GM21786 (cell line): ENCODE data around the gene PLXNA4.

Experiments
- ATAC-seq: cut with Tn5 transposase; IDR thresholded peaks from one replicate; pipeline ENCODE4 v1.9.1; 2021; ENCODE audit not compliant: unreplicated experiment

PLXNA4 gene

DNA sequence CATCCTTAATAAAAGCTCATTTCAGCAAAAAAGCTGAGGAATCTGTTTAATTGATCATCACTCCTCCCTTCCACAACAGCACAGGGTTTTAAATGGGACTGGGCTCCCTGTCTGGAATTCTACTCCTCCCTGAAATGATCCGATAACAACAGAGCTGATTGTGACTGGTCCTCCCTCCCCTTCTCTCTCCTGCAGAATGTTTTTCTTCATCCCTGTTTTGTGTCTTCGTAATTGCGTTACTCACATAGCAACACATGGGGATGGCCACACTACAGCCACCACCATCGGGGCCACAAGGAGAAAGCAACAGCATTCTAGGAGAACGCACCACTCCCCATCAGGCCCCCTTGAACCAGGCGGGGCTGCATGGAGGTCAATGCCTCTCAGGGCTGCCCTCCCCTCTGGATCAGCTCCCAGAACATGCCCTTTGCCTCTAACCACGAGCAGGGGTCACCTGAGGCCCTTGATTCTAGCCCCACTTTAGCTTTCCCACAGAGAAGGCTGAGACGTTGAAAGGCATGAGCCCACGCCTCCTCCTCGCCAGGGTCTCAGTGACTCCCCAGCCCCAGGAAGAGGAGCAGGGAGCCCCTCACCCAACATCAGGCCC is 152.6 kb downstream of the PLXNA4 start:
- no peak for ATAC-seq

DNA sequence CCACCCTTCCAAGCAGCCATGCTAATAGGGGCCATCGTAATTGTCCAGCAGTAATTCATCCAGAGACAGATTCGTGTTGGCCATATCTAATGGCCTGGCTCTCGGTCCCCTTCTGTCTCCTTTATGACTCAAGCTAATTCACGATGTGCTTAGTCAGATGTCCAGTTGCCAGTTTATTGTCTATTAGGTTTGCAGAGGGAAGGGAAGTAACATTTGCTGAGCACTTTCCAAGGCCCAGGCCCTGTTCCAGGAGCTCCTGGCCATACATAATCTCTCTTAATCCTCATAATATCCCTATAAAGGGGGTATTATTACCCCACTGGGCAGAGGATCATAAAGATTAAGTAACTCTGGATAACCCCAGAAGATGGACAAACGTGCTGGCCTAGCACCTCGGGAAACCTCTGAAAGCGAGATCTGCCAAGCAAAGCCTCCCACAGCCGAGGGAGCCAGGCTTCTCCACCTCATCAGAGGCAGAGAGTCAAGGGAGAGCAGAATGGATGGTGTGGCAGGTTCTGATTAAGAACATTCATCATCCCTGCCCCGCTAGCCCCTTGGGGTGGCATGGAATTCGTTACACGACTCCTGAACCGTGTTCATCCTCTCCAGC is 153.7 kb downstream of the PLXNA4 start:
- no peak for ATAC-seq

DNA sequence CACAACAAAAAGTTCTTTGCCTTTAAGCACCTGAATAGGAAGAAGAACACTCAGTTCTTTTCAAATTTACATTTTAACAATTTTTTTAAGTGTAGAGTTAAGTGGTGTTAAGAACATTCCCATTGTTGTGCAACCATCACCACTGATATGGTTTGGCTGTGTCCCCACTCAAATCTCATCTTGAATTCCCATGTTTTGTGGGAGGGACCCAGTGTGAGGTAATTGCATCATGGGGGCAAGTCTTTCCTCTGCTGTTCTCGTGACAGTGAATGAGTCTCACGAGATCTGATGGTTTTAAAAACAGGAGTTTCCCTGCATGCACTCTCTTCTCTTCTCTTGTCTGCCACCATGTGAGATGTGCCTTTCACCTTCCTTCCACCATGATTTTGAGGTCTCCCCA is 155.7 kb downstream of the PLXNA4 start:
- ATAC-seq = no peak

DNA sequence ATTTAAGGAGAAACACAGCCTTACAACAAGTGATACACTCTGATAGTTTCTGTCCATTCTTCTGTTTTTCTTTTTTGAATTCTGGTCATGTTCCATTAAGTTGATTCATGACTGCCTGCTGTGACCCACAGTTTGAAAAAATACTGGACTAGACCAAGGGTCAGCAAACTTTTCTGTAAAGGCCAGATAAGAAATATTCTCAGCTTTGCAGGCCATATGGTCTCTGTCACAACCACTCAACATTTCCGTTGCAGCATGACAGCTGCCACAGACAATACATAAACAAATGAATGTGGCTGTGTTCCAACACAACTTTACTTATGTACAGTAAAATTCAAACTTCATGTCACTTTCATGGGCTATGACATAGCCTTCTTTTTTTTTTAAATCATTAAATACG is 156.7 kb downstream of the PLXNA4 start:
- ATAC-seq = no peak

DNA sequence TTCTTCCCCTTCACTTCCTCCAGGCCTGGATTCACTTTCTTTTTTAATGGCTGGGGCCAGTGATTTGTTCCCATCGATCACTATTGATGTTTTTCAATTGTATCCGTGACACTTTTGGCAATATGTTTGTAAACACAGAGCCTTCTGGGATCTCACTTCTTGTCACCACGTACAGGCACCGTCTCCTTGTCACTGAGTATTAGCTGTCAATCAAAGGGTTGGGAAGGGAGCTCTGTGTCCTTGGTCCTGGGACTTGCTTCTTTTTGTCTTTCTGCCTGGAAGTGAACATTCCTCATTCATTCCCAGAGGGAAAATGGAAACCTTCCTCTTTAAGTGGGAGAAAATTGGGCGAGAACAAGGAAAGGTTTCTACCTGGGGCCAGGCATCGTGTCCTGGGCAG is 157.4 kb downstream of the PLXNA4 start:
- ATAC-seq = no peak

DNA sequence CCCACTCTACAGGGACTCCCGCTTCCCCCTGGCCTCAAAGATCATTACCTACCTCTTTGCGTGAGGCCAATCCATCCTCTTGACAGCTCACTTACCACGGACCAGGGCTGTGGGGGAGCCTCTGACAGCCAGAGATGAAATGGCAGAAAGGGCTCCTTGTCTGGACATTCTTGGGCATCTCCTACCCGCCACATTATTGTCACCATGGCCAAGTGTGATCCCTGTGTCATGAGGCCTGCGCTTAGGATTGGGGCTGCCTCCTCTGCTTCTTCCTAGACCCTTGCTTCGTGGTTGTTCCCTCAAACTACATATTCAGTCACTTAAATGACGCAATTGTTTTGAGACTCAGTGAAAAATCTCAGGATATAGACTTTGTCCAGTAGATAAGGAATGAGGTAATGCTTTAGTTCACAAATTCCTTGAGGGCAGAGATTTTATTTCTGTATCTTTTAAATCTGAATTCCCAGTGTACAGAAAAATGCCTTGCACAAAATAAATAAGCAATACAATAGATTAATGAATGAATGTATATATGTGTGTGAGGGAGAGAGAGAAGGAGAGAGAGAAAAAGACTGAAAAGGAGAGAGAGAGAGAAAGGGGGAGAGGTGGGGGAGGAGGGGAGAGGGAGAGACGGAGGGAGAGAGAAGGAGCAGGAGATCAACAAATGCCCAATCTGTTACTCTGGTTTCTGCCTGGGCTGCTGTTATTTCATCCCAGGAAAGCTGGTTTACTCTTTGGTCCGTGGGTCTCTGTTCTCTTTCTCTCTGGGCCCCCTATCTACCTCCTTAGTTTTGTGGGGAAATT is 159.0 kb downstream of the PLXNA4 start:
- no peak for ATAC-seq

DNA sequence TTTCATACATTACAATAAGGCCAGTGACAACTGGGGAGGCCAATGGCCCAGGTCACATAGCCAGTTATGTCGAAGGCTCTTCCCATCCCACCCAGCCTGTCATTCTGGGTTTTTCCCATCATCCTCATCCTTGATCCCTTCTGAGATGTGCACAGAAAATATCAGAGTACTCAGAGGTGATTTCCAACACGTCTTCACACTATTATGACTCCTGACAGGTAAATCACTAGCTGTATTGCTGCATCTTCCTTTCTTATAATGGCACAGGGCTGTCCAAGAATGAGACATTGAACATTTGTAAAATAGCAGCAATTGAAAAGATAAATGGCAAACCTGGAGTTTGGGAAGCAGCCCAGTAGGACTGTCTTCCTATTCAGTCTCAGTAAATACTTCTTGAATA is 159.9 kb downstream of the PLXNA4 start:
- ATAC-seq = no peak

DNA sequence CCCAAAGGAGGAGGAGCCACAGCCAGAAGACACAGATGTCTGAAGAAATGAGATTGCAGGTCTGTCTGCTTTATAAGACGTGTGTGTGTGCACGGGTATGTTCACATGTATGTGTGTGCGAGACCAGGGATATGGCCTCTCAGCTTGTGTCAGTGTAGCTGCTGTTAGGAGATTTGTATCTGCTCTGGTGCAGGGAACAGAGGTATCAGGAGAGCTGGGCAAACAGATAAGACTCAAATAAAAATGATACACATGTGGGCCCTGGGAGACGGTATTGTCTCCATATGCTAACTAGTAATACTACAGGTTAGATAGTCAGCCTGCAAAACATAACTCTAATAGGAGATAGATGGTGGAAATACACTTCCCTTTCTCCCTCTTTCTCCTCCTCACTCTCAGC is 161.0 kb downstream of the PLXNA4 start:
- no peak for ATAC-seq

DNA sequence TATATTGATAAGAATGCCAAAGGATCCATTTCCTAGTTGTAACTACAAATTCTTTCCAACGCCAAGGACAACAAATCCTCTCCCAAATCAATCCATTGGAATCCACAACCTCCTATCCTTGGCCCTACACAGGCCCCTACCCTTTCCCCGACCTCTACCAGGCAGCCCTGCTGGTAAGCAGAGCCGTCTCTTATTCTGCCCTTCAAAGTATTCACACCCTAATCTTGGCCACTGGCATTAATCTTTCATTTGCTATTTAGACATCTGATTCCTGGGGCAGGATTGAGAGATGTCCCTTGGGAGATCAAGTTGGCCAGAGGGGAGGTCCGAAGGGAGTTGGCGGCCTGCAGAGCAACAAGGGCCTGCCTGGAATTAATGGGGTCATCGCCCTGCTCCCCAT is 161.4 kb downstream of the PLXNA4 start:
- ATAC-seq = no peak

DNA sequence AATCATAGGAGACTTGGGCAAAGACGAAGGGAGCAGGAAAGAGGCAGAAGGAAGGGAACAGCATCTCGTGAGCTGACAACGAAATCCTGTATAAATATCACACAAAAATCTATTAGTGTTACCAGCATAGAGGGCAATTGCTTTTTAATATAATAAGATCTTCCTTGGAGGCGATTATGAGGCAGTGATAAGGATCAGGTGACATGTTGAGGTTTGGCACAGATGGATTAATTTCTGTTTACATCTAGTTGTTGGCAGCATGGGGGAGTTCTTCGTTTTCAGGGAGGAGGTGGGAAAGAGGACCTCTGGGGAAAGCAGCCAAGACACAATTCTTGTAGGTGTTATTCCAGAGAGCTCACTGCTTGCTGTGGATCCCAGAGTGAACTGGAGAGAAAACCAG is 163.8 kb downstream of the PLXNA4 start:
- ATAC-seq = no peak

DNA sequence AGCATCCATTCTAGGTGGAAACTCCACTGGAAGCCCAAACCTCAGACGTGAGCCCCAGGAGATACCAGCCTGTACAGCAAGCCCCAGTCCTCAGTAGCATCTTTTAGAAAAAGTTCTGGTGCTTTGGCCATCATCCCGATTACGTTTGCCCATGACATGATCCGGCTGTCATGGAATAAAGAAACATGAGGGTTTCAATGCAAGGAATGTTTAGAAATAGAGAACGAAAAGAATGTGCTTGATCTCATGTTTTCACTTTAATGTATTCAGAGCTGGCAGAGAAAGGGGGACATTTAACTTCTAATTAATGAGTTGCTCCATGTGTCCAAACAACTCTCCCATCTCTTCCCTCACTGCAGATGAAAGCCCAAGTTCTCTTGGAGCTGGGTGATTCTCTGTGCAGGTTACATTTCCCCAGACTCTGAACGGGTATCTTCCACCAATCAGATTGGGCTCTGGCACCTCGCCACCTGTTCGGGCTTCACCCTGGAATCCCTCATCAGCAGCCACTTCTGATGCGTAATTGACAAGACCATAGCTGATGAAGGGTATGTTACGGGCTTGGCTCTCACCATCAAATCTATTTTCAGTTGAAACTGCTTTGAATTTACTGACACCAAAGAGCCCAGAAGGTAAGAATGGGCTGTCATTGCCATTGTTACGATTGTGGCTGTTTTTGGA is 165.3 kb downstream of the PLXNA4 start:
- no peak for ATAC-seq

DNA sequence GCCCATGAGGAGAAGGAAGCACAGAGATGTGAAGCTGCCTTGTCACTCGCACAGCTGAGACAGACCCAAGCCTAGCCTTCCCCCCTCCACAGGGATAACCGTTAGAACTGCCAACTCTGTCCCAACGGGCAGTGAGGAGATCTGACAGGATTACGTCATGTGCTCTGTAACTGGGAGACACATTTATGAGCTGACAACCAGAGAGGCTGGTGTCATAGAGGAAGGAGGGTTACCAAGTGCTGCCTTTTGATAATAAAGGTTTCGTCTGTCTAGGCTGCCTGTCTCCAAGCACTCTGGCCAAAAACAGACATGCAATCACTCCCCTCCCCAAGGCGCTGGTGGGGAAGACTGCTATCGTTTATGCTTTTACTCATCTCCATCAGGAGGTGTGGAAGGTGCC is 165.9 kb downstream of the PLXNA4 start:
- no peak for ATAC-seq

DNA sequence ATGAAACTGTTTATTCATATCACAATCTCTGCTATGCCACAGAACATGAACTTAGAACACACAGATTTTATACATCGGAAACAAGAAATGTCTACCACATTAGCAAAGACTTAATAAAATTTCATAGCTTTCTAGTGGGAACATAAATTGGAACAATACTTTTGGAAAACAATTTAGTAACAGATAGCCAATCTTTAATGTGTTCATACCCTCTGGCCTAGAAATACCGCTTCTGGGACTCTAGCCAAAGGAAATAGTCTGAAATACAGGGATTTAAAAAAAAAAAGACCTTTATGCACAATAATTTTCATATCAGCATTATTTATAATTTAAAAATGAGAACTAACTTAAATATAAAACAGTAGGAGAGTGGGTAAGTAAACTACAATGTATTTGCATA is 168.5 kb downstream of the PLXNA4 start:
- ATAC-seq = no peak

DNA sequence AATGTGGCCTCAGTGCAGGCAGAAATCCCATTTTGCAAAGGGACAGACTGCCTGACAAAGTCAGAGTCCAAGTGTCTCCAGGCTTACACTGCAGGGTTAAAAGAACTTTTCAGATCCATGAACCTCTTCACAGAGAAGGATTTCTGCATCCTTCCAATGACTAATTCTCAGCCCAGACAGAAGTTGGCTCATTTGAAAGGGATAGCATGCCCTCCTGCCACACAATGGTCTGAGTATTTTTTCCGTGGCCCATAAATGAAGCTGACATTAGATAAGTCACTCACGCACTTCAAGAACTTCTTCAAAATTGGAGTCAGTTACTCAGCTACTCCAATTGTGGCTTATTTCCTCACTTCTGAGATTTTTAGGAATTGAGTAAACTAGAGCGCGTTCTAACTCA is 170.2 kb downstream of the PLXNA4 start:
- ATAC-seq = no peak

DNA sequence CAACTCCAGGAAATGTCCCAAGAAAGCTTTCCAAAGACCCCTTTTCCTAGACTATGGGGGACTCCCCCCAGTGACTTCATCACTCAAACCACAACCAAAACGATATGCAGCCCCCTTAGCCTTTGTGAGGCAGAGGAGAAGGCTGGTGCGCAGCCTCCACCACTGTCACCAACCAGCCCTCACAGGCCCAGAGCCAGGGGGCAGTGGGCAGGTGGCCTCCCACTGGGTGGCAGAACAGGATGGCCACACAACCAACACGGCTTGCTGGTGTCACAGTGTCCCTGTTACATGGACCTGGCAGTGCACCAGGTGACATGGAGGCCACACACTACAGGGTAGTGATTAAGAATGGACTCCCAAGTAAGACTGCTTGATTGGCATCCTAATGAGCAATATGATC is 172.0 kb downstream of the PLXNA4 start:
- no peak for ATAC-seq

DNA sequence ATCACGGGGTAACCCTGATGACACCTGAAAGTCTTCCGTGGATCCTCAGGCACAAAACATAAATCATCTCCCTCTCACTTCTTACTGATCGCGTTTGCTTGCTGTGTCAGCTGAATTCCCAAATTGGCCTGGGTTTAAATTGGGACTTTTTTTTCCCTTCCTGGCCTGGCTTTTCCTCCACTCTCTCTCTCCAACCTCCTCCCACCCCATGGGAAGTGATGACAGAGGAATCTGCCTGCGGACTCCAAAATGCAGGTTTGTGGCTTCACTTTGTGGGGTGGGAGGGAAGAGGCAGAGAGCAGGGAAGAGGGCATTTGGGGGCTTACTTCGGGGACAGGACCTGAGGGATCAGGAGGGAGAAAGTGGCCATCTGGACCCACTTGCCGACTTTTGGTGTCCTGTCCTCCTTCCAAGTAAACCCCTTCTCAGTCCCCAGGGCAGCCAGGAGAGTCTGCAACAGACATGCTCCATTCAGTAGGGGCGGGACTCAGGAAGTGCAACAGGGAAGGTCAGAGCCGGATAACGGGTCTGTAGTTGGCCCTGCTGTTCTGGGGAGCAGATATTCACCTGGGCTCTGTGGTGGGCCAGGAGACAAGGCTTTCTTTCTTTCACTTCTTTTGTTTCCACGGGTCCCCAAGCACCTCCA is 172.7 kb downstream of the PLXNA4 start:
- no peak for ATAC-seq

DNA sequence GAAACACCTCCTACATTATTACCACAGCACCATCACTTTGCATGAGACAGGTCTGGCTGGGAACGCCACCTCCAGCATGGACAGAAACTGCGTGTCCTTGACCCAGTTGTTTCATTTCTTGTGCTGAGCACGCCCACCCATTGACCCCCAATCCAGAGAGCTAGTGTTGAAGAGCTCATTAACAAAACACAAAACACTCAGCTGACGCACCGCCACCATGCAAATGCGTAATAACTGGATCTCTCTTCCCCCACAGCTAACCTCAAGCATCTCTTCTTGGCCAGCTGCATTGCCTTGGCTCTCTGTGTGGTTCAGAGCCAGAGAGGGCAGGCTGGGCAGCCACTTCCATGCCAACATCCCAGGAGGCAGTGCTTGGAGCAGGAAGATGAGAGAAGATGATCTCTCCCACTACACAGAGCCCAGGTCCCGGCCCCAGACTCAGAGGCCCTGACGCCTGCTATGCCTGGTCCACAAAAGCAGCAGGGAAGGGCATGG is 173.5 kb downstream of the PLXNA4 start:
- no peak for ATAC-seq

DNA sequence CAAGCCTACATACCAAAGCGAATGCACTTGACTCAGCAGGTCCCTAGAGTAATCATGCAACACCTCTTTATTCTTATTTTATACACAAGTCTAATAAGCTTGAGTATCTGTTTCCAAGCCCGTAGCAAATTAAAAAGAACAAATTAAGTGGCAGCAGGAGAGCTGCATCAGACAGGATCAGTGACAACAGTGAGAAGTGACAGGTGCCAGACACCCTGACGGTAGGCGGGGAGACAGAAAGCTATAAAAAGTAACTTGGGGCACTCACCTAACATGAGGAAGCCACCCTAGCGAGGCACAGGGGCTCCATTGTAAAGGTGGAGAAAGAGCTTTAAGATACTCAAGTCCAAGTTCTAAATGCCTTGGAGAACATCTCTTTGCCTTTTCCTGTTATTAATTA is 174.2 kb downstream of the PLXNA4 start:
- ATAC-seq = no peak

DNA sequence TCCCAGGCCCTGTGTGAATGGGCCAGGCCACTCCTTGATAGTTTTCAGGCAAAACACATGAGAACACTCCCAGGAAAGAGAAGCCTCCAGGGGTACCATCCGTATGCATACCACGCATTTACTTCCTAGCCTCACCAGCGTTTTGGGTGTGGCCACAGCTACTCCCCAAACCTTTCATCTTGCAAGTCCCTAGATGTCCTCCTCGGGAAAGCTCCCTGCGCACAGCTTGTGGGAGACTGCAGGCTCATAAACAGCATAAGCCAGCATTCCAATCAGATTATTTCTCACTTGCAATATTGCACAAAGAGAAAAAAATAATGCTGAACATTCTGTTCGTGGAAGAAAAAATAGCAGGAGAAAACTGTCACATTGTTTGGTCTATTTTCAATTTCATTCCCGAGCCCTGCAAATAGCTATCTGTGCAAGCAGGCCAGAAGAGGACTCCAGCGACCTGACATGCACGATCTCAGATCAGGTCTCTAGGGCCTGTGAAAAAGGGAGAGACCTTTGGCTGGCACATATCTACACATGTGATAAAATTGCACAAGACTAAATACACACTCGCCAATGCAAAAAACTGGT is 175.6 kb downstream of the PLXNA4 start:
- no peak for ATAC-seq

DNA sequence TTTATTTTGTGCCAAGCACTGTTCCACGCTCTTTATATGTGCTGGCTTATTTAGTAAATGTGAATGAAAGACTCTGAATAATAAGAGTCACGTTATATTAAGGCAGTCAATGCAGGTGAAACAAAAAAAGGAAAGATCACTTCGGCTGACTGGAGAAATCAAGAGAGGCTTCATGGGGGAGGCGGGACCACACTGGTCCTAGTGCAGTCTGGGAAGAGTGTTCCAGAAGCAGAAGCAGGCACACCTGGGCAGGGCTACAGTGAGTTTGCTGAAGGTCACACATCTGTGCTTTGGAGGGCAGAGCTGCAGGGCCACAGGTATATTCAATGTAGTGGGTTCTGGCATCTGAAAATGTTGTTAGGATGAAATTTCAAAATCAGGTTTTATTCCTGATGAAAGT is 176.9 kb downstream of the PLXNA4 start:
- no peak for ATAC-seq
